H1 (cell line): Measurements from ENCODE around the gene CLPTM1L. TPM values are rescaled to one million over a fixed set of nuclear protein-coding genes. Genes with fewer than 3 reads are reported as not detected.

Experiments used
- ASH2L ChIP-seq: fragments of 200-600, 300-600 bp; sonication (generic); IDR thresholded peaks from one replicate; pipeline ENCODE4 v1.7.1; 2017; ENCODE audit warnings: low read length
- CBX8 ChIP-seq: fragments of 300-800, 300-1000 bp; sonication (generic); IDR thresholded peaks from 2 replicates; pipeline ENCODE4 v1.7.1; 2016; ENCODE audit warnings: low read depth, low read length, borderline replicate concordance
- CTBP2 ChIP-seq: IDR thresholded peaks from 2 replicates; pipeline ENCODE4 v1.7.0; 2011; ENCODE audit warnings: borderline replicate concordance, mild to moderate bottlenecking, moderate library complexity, mixed read lengths, low read length; ENCODE audit not compliant: insufficient read depth, insufficient read length
- GABPA ChIP-seq: IDR thresholded peaks from 2 replicates; pipeline ENCODE4 v1.6.1; 2011; ENCODE audit warnings: mild to moderate bottlenecking, low read length, moderate library complexity, borderline replicate concordance; ENCODE audit not compliant: insufficient read depth
- JUND ChIP-seq: IDR thresholded peaks from 2 replicates; pipeline ENCODE4 v1.6.1; 2011; ENCODE audit warnings: mild to moderate bottlenecking, improper control_type of control experiment, low read length
- NRF1 ChIP-seq: IDR thresholded peaks from 2 replicates; pipeline ENCODE4 v1.6.1; 2011; ENCODE audit warnings: mild to moderate bottlenecking, low read depth, low read length, improper control_type of control experiment
- POU5F1 ChIP-seq: IDR thresholded peaks from 2 replicates; pipeline ENCODE4 v1.6.1; 2011; ENCODE audit warnings: low read depth, mild to moderate bottlenecking, low read length, moderate library complexity
- SIRT6 ChIP-seq: IDR thresholded peaks from one replicate; pipeline ENCODE4 v1.7.1; 2012; ENCODE audit warnings: low read length, inconsistent platforms
- polyA plus RNA-seq, 7 experiments: library from polyadenylated mRNA; depleted of rRNA in 3 of 7; stranded (reverse) in 5 of 7; unstranded in 2 of 7; fragments of >200 nt in 5 of 7; fragments of 200-250 nt in 2 of 7; gene quantifications; 1 replicate in 5 of 7; 2 replicates in 1 of 7; 4 replicates in 1 of 7; pipeline versions ENCODE4 v1.2.1 to v1.2.3, GENCODE V29; 2011 to 2013; ENCODE audit warnings: missing spikeins in 2 of 7, mixed read lengths in 2 of 7
- total RNA-seq: library from RNA; stranded (reverse); fragmentation: NEBNext Ultra II Directional; extraction: Animal tissue kit (Norgen Biotek cat#: 25700); gene quantifications from 2 replicates; pipeline ENCODE4 v1.2.1, GENCODE V29; 2021

Gene CLPTM1L
- total and polyA plus RNA-seq, 2 of the 8 experiments (the other 6 are each of a cell fraction or from before 2014, with no cell fraction given): 102 to 119 TPM

DNA sequence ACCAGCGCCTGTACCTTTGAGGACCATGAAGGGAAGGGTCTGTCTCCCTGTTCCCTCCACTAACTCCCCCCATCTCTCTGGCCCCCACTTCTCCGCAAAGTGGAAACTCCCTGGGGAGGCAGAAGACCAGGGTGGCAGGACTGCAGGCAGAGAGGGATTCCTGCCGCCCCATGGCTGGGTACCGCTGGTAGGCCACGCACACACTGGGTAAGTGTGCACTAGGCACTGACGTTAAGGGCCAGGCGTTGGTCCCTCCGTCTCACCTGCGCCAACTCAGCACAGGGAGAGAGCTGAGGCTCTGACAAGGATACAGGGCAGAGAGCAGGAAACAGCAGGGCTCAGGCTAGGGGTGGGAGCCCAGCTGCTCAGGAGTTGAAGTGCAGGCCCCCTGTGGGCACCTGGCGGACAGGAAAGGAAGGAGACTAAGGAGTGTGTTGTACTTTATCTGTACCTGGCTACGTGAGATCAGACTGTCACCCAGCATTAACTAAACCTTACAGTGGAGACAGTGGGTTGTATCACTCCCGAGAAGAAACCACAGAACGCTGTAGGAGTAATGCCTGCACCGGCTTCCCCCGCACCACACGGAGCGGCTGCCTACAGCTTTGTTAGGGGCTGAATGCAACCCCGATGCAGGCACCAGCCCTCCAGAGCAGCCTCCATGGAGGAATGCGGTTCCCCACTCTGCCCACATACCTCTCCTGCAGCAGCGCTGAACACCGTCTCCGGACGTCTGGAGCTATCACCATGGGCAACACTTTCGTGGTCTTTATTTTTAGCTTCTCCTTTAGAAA lies 34.2 kb upstream of the CLPTM1L start (continued):
- no peak for TF ChIP-seq NRF1
- TF ChIP-seq ASH2L: no peak
- no peak for TF ChIP-seq CBX8
- no peak for TF ChIP-seq JUND
- TF ChIP-seq GABPA: no peak
- TF ChIP-seq SIRT6: no peak
- TF ChIP-seq CTBP2: no peak
- no peak for TF ChIP-seq POU5F1
- TF ChIP-seq, all 59 proteins: peak for 0
